Endothelial cell of umbilical vein (primary cell): ENCODE measurements around the gene NSD2. TPM values are rescaled to one million over a fixed set of nuclear protein-coding genes. Genes with fewer than 3 reads are reported as not detected.

Source experiments
- BruUV-seq: library from RNA; stranded (reverse); fragments of 400-500 nt; replicated peaks from 2 replicates; lab custom pipeline; 2021; lab: Mats Ljungman, UMichigan
- CTCF ChIA-PET: fragments of 300-600, 350-600 bp; sonication (Branson Sonifier 250); formaldehyde crosslinking; loops from one replicate; lab custom pipeline; 2021; ENCODE audit warnings: antibody characterized with exemption, inconsistent platforms; lab: Charles Lee
- POLR2A ChIA-PET: fragments of 300-600, 350-600 bp; sonication (Branson Sonifier 250); formaldehyde crosslinking; loops from one replicate; lab custom pipeline; 2021; ENCODE audit warnings: antibody characterized with exemption, inconsistent platforms; lab: Charles Lee
- DNase-seq: peaks from one replicate; pipeline ENCODE4 v3.0.0-alpha.2; 2011; ENCODE audit warnings: low read depth, low spot score
- FAIRE-seq: peaks from 2 replicates; lab custom pipeline; 2011; peaks lifted over from hg19 to GRCh38; lab: Jason Lieb, UNC
- H2AFZ ChIP-seq: 2 replicates; pipeline ENCODE4 v1.6.0; 2012; ENCODE audit warnings: low read depth, low read length, control low read depth, inconsistent platforms
- H3K27ac ChIP-seq: 2 replicates; pipeline ENCODE4 v1.5.1; 2011; ENCODE audit warnings: low read depth, mild to moderate bottlenecking, control low read depth, low read length, moderate library complexity; ENCODE audit not compliant: insufficient read depth
- H3K27me3 ChIP-seq, 2 experiments: 2 replicates each; pipeline versions ENCODE4 v1.6.0 to v1.6.1; 2011; ENCODE audit warnings: low read length in 2 of 2, mixed read lengths in 1 of 2; ENCODE audit not compliant: control insufficient read depth in 2 of 2, insufficient read depth in 2 of 2
- H3K36me3 ChIP-seq, 2 experiments: 2 replicates in 1 of 2; 3 replicates in 1 of 2; pipeline ENCODE4 v1.5.1; 2011; ENCODE audit warnings: low read length in 2 of 2, mild to moderate bottlenecking in 1 of 2, moderate library complexity in 1 of 2; ENCODE audit not compliant: control insufficient read depth in 2 of 2, insufficient read depth in 2 of 2; ENCODE audit errors: extremely low read depth in 1 of 2
- H3K4me1 ChIP-seq: 3 replicates; pipeline ENCODE4 v1.5.1; 2011; ENCODE audit warnings: mild to moderate bottlenecking, low read length; ENCODE audit not compliant: control insufficient read depth, insufficient read depth; ENCODE audit errors: extremely low read depth
- H3K4me2 ChIP-seq: 2 replicates; pipeline ENCODE4 v1.6.1; 2011; ENCODE audit warnings: low read length, control low read depth, mixed read lengths; ENCODE audit not compliant: insufficient read depth
- H3K4me3 ChIP-seq, 3 experiments: fragments of 200-600 bp in 1 of 3; sonication (generic), shearing (Covaris generic) in 1 of 3; replicated peaks in 1 of 3; 2 replicates each; pipeline ENCODE4 v1.5.1; 2011 to 2016; ENCODE audit warnings: control low read depth in 3 of 3, low read length in 3 of 3, mild to moderate bottlenecking in 2 of 3, inconsistent platforms in 1 of 3, low read depth in 1 of 3, moderate library complexity in 1 of 3; ENCODE audit not compliant: insufficient read depth in 1 of 3
- H3K79me2 ChIP-seq: 2 replicates; pipeline ENCODE4 v1.6.0; 2012; ENCODE audit warnings: low read length, inconsistent platforms; ENCODE audit not compliant: control insufficient read depth, insufficient read depth
- H3K9ac ChIP-seq: replicated peaks from 2 replicates; pipeline ENCODE3; 2011; ENCODE audit warnings: low read length, control low read depth; ENCODE audit not compliant: insufficient read depth; ENCODE audit errors: extremely low read depth
- H3K9me1 ChIP-seq: replicated peaks from 3 replicates; pipeline ENCODE4 v1.6.0; 2011; ENCODE audit warnings: mild to moderate bottlenecking, low read length; ENCODE audit not compliant: control insufficient read depth, insufficient read depth; ENCODE audit errors: extremely low read depth
- H3K9me3 ChIP-seq: replicated peaks from 2 replicates; pipeline ENCODE4 v1.5.1; 2012; ENCODE audit warnings: low read length, inconsistent platforms; ENCODE audit not compliant: control insufficient read depth, insufficient read depth
- H4K20me1 ChIP-seq: replicated peaks from 2 replicates; pipeline ENCODE3; 2011; ENCODE audit warnings: mild to moderate bottlenecking, low read length; ENCODE audit not compliant: control insufficient read depth, insufficient read depth; ENCODE audit errors: extremely low read depth
- EZH2 ChIP-seq: IDR thresholded peaks from 2 replicates; pipeline ENCODE4 v1.6.1; 2012; ENCODE audit warnings: borderline replicate concordance, low read depth, mild to moderate bottlenecking, moderate library complexity, low read length, inconsistent platforms; ENCODE audit not compliant: severe bottlenecking
- FOS ChIP-seq: IDR thresholded peaks from 2 replicates; pipeline ENCODE4 v1.6.1; 2011; ENCODE audit warnings: mild to moderate bottlenecking, low read length, moderate library complexity, borderline replicate concordance; ENCODE audit not compliant: insufficient read depth
- GATA2 ChIP-seq: IDR thresholded peaks from 2 replicates; pipeline ENCODE4 v1.7.0; 2011; ENCODE audit warnings: low read depth, mild to moderate bottlenecking, moderate library complexity, mixed read lengths, low read length; ENCODE audit not compliant: insufficient read length, insufficient read depth
- JUN ChIP-seq: IDR thresholded peaks from 2 replicates; pipeline ENCODE4 v1.6.1; 2011; ENCODE audit warnings: borderline replicate concordance, low read depth; ENCODE audit not compliant: insufficient read length, insufficient read depth
- MYC ChIP-seq: IDR thresholded peaks from one replicate; pipeline ENCODE4 v1.6.1; 2011; ENCODE audit warnings: mild to moderate bottlenecking, low read depth, low read length
- POLR2A ChIP-seq: IDR thresholded peaks from 2 replicates; pipeline ENCODE4 v1.6.1; 2012; ENCODE audit warnings: low read depth, mild to moderate bottlenecking, control low read depth, low read length
- POLR2AphosphoS5 ChIP-seq: IDR thresholded peaks from 2 replicates; pipeline ENCODE4 v1.6.1; 2012; ENCODE audit warnings: low read depth, mild to moderate bottlenecking, control low read depth, low read length, moderate library complexity; ENCODE audit not compliant: insufficient read depth
- dilution Hi-C: fragments of 300-500 bp; cut with MboI; formaldehyde crosslinking; loops from one replicate; pipeline ENCODE4 v1.15.0; 2019; ENCODE audit warnings: low sequenced_read_pairs; ENCODE audit not compliant: extremely low pct_ligation_motif_present
- intact Hi-C: fragments of 100-400 bp; cut with micrococcal nuclease; formaldehyde crosslinking; loops from one replicate; pipeline ENCODE4 v1.10.0; 2022
- polyA plus RNA-seq, 4 experiments: library from polyadenylated mRNA; depleted of rRNA in 3 of 4; stranded (reverse) in 3 of 4; unstranded in 1 of 4; fragments of >200 nt; gene quantifications; 2 replicates each; pipeline versions ENCODE4 v1.2.1 to v1.2.3, GENCODE V29; 2011 to 2012; ENCODE audit warnings: missing spikeins in 1 of 4
- total RNA-seq: library from RNA; stranded (reverse); gene quantifications from 2 replicates; pipeline ENCODE4 v1.2.3, GENCODE V29; 2021
- TF ChIP-seq, protein P1 (sequence below), 2 donors: IDR thresholded peaks; 1 replicate in 1 of 2; 2 replicates in 1 of 2; pipeline ENCODE4 v1.5.1; 2011; ENCODE audit warnings: low read length in 2 of 2, mild to moderate bottlenecking in 2 of 2, moderate library complexity in 2 of 2, control low read depth in 1 of 2, inconsistent platforms in 1 of 2, low read depth in 1 of 2; ENCODE audit not compliant: insufficient read depth in 1 of 2; ENCODE audit errors: extremely low read depth in 1 of 2
- TF ChIP-seq, protein P2 (sequence below): IDR thresholded peaks from 2 replicates; pipeline ENCODE4 v1.6.1; 2011; ENCODE audit not compliant: insufficient read depth, insufficient read length

NSD2 gene
- total and polyA plus RNA-seq, 2 donors (not counting 3 experiments of a cell fraction or from before 2014, with no cell fraction given) = 31.3 to 171 TPM

DNA sequence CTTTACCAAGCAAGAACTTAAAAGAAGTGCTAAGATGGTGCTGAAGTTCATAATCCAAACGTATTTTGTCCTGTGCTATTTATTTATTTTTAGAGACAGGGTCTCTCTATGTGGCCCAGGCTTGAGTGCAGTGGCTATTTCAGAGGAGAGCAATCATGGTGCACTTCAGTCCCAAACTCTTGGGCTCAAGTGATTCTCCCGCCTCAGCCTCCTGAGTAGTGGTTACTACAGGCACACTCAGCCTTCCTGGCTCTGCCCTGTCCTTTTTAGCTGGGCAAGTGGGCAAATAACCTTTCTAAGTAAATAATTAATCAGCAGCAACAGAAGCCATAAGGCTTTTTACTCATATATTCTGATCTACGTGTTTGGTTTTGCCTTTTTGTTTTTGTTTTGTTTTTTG, 2.6 kb downstream of the NSD2 start:
- ChIA-PET CTCF (interaction anchor here (1.2 to 4.8 kb wide), 3 partner anchors 13 to 27 kb away, joined by 4 to 28 read pairs (median 8); no protein-coding TSS in a partner anchor), POLR2A (no interaction called here)
- Histone ChIP-seq H3K9me1 (no peaks in the 10 kb centered on the region), H3K4me3 (no peak overlapping the region), H4K20me1 (peaks cover 7% of the 10 kb centered on the region), H3K79me2 (peaks cover 71% of the 10 kb centered on the region), H2AFZ (no peak overlapping the region), H3K4me2 (peak overlapping the region; percentile 96), H3K36me3 (no peaks in the 10 kb centered on the region), H3K4me1 (peaks cover 17% of the 10 kb centered on the region), H3K27ac (no peak overlapping the region), H3K9ac (no peak overlapping the region), H3K27me3 (no peaks in the 10 kb centered on the region), H3K9me3 (no peaks in the 10 kb centered on the region)
- intact Hi-C loops = loop anchor here (1.0 kb wide), 1 partner anchor 37 kb away; no protein-coding TSS in a partner anchor
- no peak for FAIRE-seq
- no TSS peak for BruUV-seq
- dilution Hi-C loops = no loop called here
- no peak for TF ChIP-seq POLR2AphosphoS5
- TF ChIP-seq MYC = no peak
- TF ChIP-seq POLR2A = no peak
- TF ChIP-seq, protein P1, sequence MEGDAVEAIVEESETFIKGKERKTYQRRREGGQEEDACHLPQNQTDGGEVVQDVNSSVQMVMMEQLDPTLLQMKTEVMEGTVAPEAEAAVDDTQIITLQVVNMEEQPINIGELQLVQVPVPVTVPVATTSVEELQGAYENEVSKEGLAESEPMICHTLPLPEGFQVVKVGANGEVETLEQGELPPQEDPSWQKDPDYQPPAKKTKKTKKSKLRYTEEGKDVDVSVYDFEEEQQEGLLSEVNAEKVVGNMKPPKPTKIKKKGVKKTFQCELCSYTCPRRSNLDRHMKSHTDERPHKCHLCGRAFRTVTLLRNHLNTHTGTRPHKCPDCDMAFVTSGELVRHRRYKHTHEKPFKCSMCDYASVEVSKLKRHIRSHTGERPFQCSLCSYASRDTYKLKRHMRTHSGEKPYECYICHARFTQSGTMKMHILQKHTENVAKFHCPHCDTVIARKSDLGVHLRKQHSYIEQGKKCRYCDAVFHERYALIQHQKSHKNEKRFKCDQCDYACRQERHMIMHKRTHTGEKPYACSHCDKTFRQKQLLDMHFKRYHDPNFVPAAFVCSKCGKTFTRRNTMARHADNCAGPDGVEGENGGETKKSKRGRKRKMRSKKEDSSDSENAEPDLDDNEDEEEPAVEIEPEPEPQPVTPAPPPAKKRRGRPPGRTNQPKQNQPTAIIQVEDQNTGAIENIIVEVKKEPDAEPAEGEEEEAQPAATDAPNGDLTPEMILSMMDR (IDR thresholded peaks at IDR 0.05; ENCODE audit: extremely low read depth in 1 of 2, insufficient read depth in 1 of 2, low read depth in 1 of 2, low read length in 2 of 2) = no peak
- no peak for TF ChIP-seq GATA2
- no peak for TF ChIP-seq EZH2
- TF ChIP-seq JUN = no peak
- TF ChIP-seq, protein P2, sequence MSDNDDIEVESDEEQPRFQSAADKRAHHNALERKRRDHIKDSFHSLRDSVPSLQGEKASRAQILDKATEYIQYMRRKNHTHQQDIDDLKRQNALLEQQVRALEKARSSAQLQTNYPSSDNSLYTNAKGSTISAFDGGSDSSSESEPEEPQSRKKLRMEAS = no peak
- TF ChIP-seq FOS = no peak
- no peak for DNase-seq
